ENCODE data around the gene ROCK2.

The ROCK2 gene

DNA sequence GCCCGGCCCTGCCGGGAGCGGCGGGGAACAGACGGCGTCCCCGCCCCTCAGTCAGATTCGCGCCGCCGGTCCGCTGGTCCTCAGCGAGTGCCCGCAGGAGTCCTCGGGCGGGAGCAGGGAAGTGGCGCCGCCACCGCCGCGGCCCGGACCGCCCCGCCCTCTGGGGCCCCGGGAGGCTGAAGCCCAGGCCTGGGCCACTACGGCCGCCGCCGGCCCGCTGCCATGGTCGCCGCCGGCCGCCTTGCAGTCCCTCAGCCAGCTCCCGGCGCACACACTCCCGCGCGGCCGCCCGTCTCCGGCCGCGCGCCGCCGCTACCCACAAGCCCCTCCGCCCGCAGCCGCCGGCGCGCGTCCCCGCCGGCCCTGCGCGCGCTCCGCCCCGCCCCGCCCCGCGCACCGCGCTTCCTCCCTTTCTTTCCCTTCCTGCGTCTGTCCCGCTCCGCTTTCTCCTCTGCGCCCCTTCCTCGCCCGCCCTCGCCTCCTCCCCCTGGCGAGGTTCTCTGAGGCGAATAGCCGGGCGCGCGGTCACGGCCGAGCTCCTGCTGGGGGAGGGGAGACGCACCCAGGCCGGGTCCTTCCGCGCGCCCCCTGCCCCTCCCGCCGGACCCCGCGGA lies at the start of gene ROCK2:
ROCK2 (minus strand) TSS at position 295 of the 614 bp plus-strand sequence. CDS start 500 bp downstream, outside the sequence.
- DNase-seq (ENCODE audit: extremely low spot score, insufficient read length, low read depth) (peak; percentile 65), FAIRE-seq (peak; percentile 66)

DNA sequence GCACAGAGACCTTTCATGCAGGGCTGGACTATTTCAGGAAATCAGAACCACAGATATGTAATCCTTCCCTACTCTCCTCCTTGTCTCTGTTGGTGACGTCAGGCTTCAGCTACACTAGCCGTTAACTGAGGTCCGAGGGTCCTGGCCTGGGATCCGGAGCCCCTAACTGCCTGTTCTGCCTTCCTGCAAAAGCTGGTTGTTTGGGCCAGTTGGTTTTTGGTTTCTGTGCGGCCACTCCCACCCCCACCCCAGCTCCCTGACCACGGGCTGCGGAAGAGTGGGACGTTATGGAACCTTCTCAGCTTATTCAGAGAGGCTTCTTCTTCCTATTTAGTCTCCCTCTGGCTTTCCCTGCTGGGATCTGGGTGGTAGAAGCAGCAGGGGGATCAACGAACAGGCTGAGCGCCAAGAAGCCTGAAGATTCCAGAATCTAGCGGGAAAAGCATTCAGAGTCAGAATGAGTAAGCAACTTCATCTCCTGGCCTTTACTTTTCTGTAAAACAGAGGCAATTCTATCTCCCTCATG lies 49.3 kb upstream of the ROCK2 start:
- DNase-seq (ENCODE audit: extremely low spot score, insufficient read length, low read depth) (no peak), FAIRE-seq (no peak)

- no peak for FAIRE-seq
These were observed 47.5 kb upstream of the ROCK2 start for GRCh38 chr2:11391942-11392266.

GRCh38 chr2:11390399-11390658 lies 45.9 kb upstream of the ROCK2 start:
- FAIRE-seq (no peak), DNase-seq (ENCODE audit: extremely low spot score, insufficient read length, low read depth) (no peak)

More at GRCh38 chr2:11391942-11392266, 47.5 kb upstream of the ROCK2 start:
- DNase-seq (ENCODE audit: extremely low spot score, insufficient read length, low read depth): no peak

DNA sequence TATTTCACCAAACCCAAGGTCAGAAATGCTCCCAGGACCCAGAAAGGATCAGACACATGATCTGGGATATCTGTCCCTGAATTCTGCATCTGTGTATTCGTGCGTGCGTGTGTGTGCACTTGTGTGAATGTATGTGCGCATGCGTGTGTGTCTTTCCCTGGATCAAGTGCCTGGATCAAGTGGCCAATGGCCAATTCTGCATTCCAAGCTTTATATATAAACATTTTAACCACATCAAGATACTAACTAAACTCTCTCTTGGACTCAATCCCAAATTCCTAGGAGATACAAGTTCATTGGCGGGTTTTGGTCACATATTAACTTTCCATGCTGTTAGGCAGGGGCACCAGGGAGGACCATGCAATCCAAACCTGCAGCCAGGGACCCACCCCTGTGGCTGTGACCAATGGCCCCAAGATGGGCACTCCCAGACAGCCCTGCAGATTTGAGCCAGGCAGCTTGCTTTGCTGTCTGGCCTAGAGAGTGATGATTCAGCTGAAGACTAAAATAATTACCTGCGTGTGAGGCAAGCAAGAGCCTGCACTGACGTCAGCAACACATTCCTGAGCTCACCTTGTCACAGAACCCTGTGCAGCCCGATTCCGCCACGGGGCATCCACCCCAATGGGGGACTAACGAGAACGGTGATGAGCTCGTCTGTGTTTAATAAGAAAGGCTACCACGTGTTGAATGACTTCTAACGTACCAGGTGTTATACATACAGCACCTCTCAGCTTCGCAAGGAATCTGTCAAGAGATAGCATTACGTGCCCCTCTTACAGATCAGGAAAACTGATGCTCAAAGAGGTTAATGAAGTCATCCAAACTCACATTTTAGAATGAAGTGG lies 45.3 kb upstream of the ROCK2 start:
- DNase-seq (ENCODE audit: extremely low spot score, insufficient read length, low read depth): no peak
- FAIRE-seq: no peak

DNA sequence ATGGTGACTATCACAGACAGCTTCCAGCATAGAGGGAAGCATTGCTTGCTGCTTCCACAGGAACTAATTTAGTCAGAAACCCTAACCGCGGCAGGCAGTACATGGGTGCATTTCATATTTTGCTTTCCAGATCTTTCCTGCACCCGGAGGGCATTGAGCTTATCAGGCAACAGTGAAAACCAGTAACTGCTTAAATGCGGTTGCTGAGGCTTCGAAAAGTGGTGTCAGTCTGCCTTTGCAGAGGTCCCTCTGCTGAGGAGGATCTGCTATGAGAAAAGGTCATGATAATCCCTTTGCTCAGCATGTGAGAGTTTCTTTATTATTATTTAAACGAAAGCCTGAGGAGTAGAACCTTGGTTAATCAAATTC lies 44.6 kb upstream of the ROCK2 start:
- FAIRE-seq: no peak
- no peak for DNase-seq (ENCODE audit: extremely low spot score, insufficient read length, low read depth)

DNA sequence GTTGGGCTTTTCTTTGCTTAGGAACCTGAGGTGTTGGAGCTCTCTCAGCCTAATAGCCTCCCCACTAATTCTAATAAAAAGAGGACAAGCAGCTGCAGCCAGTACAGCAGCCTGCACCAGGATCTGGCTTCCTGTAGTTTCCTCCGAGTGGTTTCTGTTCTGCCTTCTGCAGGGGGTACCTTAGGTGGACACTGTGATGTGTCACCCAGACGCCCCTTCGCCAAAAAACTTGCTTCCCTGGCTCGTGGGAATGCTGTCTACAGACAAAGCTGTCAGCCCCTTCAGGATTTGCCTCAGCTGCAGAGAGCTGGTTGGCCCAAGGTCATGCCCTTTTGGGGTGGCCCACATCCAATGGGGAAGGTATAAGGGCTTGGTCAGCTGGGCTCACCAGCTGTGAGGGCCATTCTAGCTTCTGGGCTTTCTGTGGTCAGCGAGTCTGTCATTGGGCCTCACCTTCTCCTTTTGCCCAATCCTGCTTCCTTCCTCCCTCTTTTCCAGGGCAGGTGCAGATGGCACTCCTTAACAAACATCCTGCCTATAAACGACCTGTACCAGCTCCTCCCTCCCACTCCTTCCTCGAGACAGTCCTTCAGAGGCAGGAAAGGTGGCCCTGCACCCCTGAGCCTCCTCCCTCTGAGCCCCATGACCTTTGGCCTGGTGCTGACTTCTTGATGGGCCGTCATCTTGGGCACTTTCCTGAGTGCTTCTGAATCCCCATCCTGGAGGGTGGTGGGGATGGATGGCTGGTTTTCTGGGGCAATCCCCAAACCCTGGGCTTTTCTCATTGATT lies 44.0 kb upstream of the ROCK2 start:
- no peak for DNase-seq (ENCODE audit: extremely low spot score, insufficient read length, low read depth)

GRCh38 chr2:11387843-11388242 lies 43.4 kb upstream of the ROCK2 start:
- no peak for DNase-seq (ENCODE audit: extremely low spot score, insufficient read length, low read depth)
- FAIRE-seq: no peak

More for the DNA sequence above, 44.0 kb upstream of the ROCK2 start:
- FAIRE-seq: no peak

DNA sequence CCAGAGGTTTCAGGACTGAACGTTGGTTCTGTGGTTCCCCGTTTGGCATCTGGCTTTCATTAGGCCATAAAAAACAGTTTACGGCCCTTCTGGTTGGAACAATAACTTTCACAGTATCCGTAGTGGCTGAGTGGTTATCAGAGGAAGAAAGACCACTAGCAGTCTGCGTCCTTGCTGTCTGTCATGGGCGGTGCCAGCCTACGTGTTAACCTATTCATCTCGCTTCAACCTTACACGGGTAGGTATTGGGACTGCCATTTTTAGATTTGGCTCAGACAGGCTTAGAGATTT lies 42.6 kb upstream of the ROCK2 start:
- no peak for DNase-seq (ENCODE audit: extremely low spot score, insufficient read length, low read depth)
- FAIRE-seq: no peak

DNA sequence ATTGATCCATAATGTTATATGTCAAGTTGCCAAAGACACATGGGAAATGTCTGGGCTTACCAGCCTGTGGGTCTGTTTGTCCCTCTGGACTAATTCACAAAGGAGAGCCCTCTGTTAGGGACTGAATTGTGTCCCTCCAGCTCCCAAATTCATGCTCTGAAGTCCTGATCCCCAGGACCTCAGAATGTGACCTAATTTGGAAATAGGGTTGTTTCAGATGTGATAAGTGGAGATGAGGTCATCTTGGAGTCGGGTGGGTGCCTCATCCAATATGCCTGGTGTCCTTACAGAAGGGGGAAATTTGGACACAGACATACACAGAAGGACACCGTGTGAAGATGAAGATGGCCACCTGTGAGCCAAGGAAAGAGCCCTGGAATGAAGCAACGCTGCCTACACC lies 41.4 kb upstream of the ROCK2 start:
- FAIRE-seq: no peak

DNA sequence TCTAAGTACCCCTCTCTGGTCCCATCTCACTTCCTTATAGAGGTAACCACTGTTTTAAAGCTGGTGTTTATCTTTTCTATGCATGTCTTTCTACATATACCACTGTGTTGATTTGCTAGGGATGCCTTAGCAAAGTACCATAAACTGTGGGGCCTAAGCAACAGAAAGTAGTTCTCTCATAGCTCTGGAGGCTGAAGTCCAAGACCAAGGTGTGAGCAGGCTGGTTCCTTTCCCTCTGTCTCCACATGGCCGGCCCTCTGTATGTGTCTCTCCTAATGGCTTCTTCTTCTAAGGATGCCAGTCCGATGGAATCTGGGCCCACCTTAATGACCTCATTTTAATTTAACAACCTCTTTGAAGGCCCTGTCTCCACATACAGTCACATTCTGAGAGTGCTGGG lies 40.8 kb upstream of the ROCK2 start:
- no peak for DNase-seq (ENCODE audit: extremely low spot score, insufficient read length, low read depth)
- no peak for FAIRE-seq

More for the DNA sequence above, 41.4 kb upstream of the ROCK2 start:
- DNase-seq (ENCODE audit: extremely low spot score, insufficient read length, low read depth): no peak

- no peak for DNase-seq (ENCODE audit: extremely low spot score, insufficient read length, low read depth)
- FAIRE-seq: no peak
These were observed 35.1 kb upstream of the ROCK2 start for GRCh38 chr2:11379558-11379957.

DNA sequence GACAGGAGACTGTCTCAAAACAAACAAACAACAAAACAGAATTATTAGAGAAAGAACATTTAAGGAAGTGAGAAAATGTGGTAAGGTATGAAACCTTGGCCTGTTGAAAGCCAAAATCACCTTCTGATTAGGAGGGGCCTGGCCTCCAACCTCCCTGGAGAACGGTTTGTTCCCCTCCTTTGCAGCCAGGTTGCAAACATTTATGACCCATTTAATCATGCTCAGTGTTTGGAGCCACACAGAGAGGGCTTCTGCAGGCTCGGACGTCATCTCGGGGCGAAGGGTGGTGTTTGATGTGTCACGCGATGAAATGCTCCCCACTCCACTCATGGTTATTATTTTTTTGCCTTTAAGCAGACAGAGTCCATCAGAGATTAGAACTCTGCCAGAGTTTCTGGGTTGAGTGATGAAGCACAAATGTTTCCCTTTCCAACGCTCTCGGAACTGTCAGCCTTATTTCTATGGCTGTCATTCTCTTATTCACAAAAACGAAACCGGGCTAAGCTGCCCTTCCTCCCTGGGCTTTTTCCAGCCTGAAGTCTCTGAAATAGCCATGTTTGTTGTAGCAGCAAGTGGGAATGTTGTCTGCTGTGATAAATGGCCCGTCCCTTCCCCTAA lies 33.6 kb upstream of the ROCK2 start:
- FAIRE-seq (peak; percentile 92), DNase-seq (ENCODE audit: extremely low spot score, insufficient read length, low read depth) (peak; percentile 49)

DNA sequence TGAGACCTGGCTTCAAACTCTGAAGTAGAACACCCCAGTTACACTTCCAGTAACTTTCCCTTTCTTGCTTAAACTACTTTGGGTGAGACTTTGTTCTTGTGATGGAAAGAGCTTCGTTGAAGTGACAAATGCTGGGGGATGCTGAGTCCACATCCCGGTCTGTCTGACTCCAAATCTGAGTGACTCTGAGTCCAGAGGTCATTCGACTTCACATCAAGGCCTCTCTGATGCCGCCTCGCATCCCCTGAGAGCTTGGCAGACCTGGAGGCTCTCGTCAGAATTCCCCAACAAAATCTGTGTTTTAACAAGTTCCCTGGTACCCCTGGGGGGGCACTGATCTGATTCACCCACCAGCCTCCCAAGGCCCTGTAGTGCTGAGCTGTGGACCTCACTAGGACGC lies 31.6 kb upstream of the ROCK2 start:
- DNase-seq (ENCODE audit: extremely low spot score, insufficient read length, low read depth) (no peak), FAIRE-seq (no peak)

- no peak for DNase-seq (ENCODE audit: extremely low spot score, insufficient read length, low read depth)
- no peak for FAIRE-seq
These were observed 31.2 kb upstream of the ROCK2 start for GRCh38 chr2:11375689-11376027.

DNA sequence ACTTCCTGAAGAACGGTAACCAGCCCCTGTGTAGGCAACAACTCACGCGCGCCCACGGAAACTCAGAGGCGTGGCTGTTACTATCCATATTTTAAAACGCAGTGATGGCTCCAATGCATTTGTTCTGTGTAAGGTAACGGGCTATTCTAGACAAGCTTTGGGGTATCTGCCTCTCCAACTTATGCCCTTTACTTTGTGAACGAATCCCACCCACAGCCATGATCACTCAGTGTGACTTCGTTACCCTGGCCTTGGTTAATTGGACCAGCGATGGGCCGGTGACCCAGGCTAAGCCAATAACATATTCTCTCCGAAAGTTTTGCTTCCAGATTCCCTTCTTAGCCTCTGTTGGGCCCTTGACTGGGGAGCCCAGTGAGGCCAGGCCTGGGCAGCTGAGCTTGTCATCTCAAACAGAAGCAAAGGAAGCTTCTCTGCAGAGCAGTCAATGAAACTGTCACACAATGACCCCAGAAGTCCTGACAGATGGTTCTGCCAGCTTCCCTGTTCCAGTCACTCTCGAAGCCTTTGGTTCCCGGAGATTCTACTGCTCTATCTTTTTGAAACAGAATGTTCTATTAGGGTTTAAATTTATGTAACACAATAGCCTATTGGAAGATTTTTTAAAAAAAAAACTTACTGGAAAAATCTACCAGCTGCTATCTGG lies 30.7 kb upstream of the ROCK2 start:
- DNase-seq (ENCODE audit: extremely low spot score, insufficient read length, low read depth) (no peak), FAIRE-seq (no peak)

DNA sequence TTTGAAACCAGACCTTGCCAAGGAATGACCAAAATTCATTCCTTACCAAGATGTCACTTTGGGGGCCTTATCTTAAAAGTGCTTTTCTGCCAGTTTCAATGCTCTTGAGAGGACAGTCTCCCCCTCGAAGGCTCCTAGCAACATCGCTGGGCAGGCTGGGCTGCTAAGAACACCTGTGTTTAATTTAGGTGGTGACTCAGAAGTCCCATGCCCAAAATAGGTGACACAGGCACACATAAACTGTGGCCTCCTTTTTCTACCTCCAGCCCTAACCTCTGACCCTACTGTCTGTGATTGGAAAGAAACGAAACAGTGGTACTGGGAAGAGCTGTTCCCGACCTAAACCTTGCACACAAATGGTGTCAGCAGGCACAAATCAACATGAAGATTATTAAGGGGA lies 28.7 kb upstream of the ROCK2 start:
- FAIRE-seq: no peak
- DNase-seq (ENCODE audit: extremely low spot score, insufficient read length, low read depth): no peak

- FAIRE-seq: no peak
These were observed 26.9 kb upstream of the ROCK2 start for GRCh38 chr2:11371092-11371937.

GRCh38 chr2:11370377-11371091 lies 26.1 kb upstream of the ROCK2 start:
- FAIRE-seq: no peak
- no peak for DNase-seq (ENCODE audit: extremely low spot score, insufficient read length, low read depth)

More at GRCh38 chr2:11371092-11371937, 26.9 kb upstream of the ROCK2 start:
- no peak for DNase-seq (ENCODE audit: extremely low spot score, insufficient read length, low read depth)
